Occipital lobe (tissue), 2 donors: Measurements from ENCODE around the gene CYP4F22. TPM values are rescaled to one million over a fixed set of nuclear protein-coding genes. Genes with fewer than 3 reads are reported as not detected.
"Not testable (repeated sequence)": the region's sequence is repeated elsewhere in the genome, so short reads cannot be mapped to it uniquely, and the experiment has no call there.

Experiments
- DNase-seq: peaks from one replicate; lab custom pipeline; 2025; lab: John Stamatoyannopoulos, UW
- total RNA-seq: library from RNA; depleted of rRNA; stranded (reverse); fragments of >200 nt; gene quantifications from one replicate; pipeline ENCODE4 v1.2.3, GENCODE V29; 2014

The CYP4F22 gene
- total RNA-seq, 1 donor from 2014 or later = not detected

GRCh38 chr19:15570420-15570819 is 62.1 kb downstream of the CYP4F22 start:
- no peak for DNase-seq

DNA sequence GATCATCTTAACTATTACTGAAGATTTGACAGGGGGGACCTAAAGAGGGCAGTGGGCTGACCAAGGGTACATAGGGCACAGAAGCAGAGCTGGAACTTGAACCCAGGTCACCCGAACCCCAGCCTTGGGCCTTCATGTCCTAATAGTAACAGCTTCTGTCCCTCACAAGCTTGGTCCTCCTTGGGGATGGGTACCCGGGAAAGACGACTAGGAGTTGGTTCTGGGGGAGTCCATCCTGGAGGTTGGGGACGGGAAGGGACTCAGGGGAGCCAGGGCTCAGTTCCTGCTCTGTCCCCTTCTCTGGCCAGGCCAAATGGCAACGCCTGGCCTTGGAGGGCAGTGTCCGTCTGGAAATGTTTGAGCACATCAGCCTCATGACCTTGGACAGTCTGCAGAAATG is 67.1 kb downstream of the CYP4F22 start:
- no peak for DNase-seq

DNA sequence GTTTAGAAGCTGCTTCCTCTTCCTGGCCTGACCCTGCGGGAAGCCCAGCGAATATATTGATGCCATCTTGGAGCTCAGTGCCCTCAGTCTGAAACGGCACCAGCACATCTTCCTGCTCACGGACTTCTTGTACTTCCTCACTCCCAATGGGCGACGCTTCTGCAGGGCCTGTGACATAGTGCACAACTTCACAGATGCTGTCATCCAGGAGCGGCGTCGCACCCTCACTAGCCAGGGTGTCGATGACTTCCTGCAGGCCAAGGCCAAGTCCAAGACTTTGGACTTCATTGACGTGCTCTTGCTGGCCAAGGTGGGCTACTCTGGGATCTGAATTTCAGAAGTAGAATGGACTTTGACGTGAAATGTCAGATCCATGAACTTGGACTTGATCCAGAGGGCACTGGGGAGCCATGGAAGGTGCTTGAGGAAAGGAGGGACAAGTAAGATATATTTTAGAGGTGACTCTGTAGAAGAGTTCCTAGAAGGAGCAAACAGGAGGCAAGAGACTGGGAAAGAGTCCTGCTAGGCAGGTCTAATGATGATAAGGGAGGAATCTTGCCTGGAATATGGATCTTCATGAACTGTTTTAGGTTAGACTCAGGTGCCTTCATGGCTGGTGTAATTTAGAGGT is 68.3 kb downstream of the CYP4F22 start:
- DNase-seq = no peak

DNA sequence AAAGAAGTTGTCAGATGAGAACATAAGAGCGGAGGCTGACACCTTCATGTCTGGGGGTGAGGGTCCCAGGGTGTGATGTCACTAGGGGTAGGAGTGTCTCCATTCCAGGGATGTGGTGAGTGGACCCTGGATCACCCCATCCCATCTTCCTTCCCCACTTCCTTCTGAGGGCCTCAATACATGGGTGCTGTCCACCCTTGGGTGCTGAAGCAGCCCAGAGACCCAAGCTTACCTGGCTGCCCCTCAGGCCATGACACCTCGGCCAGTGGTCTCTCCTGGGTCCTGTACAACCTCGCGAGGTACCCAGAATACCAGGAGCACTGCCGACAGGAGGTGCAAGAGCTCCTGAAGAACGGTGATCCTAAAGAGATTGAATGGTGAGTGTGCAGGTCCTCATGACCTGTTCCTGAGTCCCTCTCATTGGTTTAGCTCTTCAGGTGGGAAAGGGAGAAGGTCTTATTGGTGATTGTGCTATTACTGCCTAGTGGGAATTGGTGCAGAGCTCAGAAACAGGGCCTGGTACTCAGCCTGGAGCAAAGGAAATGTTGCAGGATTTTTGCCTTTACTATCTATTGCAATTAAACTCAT is 69.0 kb downstream of the CYP4F22 start:
- DNase-seq = no peak

DNA sequence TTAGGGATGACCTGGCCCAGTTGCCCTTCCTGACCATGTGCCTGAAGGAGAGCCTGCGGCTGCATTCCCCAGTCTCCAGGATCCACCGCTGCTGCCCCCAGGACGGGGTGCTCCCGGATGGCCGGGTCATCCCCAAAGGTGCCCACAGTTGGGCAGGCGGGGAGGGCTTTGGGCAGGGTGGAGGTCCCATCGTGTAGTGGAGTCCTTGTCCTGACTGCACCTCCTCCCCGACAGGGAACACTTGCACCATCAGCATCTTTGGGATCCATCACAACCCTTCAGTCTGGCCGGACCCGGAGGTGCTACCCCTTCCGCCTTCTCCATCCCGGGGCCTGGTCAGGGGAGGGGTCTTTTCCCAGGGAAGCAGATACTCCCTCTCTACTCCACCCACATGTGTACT is 75.0 kb downstream of the CYP4F22 start:
- no peak for DNase-seq

DNA sequence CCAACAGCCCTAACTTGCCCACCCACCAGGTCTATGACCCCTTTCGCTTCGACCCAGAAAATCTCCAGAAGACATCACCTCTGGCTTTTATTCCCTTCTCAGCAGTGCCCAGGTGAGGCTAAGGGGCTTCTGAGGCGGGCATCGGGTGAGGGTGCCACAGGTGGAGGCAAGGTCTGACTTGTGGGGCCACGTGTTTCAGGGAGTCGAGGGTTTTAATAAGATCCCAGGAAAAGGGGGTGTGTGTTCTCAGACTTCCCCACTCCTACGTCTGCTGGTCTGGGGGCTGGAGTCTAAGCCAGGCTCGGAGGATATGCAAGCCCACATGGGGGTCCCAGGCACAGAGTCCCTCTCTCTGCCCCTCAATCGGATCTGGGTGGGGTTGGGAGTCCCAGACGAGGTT is 75.8 kb downstream of the CYP4F22 start:
- DNase-seq = no peak

DNA sequence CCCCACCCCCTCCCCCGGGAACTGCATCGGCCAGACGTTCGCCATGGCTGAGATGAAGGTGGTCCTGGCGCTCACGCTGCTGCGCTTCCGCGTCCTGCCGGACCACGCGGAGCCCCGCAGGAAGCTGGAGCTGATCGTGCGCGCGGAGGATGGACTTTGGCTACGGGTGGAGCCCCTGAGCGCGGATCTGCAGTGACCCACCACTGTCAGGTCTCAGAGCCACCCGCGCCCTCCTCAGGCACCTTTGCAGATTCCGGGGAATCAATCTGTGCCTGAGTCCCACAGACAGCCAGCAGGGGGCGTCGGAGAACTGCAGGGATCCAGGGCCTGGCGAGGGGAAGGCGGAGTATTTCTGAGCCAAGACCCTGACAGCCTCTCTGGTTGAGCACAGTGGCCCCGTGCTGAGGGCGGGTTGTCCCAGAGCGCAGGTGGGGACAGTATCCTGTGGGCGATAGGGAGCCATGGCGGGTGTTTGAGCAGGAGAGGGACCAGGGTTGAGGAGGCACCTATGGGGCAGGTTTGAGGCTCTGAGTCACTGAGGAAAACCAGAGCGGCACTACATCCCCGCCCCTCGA is 76.3 kb downstream of the CYP4F22 start:
- DNase-seq = peak; percentile 53

DNA sequence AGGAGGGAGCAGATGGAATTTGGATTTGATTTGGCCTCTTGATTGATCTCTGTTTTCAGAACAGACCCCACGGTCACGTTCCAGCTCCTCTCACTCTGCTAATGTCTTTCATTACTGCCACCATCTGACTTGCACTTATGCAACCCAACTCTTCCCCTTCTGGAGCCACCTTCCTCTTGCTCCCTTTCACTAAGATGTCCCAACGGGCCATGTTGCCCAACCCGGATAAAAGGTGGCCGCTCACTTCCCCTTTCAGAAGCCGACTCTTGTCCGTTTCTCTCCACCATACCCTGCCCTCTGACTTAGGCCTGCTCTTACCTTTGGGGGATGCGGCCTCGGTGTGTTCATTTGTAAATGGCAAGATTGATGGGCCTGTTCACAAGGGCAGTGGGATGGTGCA is 79.3 kb downstream of the CYP4F22 start:
- DNase-seq = no peak

- DNase-seq = no peak
Measured at GRCh38 chr19:15588265-15588664, 79.9 kb downstream of the CYP4F22 start.

DNA sequence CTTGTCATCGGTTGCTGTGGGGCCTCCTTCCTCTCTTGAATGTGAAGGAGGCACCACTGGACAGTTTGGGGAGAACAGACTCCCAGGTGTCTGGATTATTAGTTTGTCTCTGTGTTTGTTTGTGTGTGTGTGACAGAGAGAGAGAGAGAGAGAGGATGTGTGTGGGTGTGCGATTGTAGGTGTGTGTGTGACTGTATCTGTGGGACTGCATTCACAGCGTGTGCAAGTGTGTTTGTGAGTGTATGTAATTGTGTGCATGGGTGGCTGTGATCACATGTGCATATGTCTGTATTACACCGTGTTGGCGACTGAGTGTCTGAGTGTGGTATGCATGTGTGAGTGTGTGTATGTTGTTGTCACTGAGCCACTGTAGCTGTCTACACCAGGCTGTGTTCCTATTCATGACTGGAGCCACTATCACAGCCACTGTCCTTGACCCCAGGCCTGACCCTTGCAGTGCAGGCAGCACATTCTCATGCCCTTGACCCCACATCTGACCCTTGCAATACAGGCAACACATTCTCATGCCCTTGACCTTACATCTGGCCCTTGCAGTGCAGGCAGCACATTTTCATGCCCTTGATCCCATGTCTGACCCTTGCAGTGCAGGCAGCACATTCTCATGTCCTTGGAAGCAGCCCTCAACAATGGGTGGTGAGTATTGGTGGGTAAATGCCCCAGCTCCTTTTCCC is 81.6 kb downstream of the CYP4F22 start:
- DNase-seq = no peak

DNA sequence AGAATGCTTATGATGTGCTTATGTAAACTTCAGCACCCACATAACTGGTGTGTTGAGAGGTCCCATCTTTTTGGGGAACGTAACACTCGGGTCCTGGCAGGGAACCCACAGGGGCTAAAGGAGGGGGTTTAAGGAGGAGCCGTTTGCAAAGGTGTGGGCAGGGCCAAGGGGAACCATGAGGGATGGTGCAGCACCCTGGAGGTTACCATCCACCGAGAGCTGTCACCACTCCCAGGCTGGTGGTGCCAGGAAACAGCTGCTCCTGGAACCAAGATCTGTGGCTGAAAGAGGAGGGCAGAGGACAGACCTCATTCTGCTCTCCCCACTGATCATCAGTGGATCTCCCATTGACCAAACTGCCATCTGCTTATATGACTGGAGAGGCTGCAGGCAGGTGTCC is 83.5 kb downstream of the CYP4F22 start:
- DNase-seq = no peak

- DNase-seq = not testable (repeated sequence)
Measured at GRCh38 chr19:15592506-15592905, 84.2 kb downstream of the CYP4F22 start.

GRCh38 chr19:15593766-15594165 is 85.4 kb downstream of the CYP4F22 start:
- DNase-seq = not testable (repeated sequence)

DNA sequence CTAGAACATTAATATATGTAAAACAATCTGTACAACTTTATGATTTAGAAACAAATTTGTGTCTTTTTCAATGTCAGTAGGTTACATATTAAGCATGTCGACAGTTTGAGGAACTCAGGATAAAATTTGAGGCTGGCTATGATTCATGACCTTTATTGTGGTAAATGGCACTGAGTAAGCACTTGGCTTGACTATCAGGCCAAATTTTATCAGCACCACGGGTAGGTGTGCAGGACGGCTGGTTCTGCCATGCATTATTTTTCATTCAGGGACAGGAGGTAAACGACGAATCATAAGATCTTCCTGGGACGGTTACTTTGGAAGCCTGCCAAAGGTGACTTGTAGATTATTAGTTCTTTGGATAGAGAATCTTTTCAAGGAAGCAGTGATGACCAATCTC is 86.7 kb downstream of the CYP4F22 start:
- DNase-seq = no peak

Other genes with a start within 250 kb of the CYP4F22 start
- 9.5 TPM for gene BRD4, start 176.0 kb upstream of the CYP4F22 start, total RNA-seq
- gene AKAP8, start 128.7 kb upstream of the CYP4F22 start, total RNA-seq = 11.7 TPM
- gene AKAP8L, start 89.5 kb upstream of the CYP4F22 start, total RNA-seq = 59.6 TPM
- gene WIZ, start 58.6 kb upstream of the CYP4F22 start, total RNA-seq = 11.1 TPM
- 0.47 TPM for gene RASAL3, start 44.0 kb upstream of the CYP4F22 start, total RNA-seq
- not detected for gene PGLYRP2, start 29.0 kb upstream of the CYP4F22 start, total RNA-seq
- not detected for gene CYP4F8, start 106.7 kb downstream of the CYP4F22 start, total RNA-seq
- gene CYP4F3, start 132.4 kb downstream of the CYP4F22 start, total RNA-seq = 0.16 TPM
- not detected for gene CYP4F12, start 164.6 kb downstream of the CYP4F22 start, total RNA-seq
- gene OR10H2, start 219.5 kb downstream of the CYP4F22 start, total RNA-seq = not detected
- not detected for gene OR10H3, start 229.5 kb downstream of the CYP4F22 start, total RNA-seq